ENCODE results near the gene CEP63. TPM values are rescaled to one million over a fixed set of nuclear protein-coding genes. Genes with fewer than 3 reads are reported as not detected.
A peak's percentile ranks its signal among the peaks of the same experiment; 100 is the strongest.

CEP63 gene
- total RNA-seq, 1 donor from 2014 or later, result 24.8 TPM

DNA sequence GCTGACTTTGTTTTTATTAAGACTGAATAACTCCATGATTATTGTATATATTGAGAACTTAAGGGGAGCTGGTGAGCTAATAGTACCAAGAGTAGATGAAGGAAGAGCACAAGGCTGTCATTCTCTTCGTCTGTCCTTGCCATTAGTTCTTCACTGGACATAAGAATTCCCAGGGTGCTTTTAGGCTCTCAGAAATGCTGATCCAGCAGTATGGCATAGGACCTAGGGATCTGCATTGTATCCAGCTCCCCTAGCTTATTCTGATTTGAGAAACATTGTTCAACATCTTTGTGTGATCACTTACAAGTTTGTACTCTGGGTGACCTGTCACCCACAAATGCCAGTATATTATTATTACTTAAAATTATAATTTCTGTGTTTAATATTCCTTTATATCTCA is 47.6 kb downstream of the CEP63 start:
- H3K27ac Mint-ChIP-seq (ENCODE audit: unreplicated experiment), result no peak overlapping the region
- no peaks in the 10 kb centered on the region for H3K4me1 Mint-ChIP-seq (ENCODE audit: low read depth)
- TF ChIP-seq, protein P1, sequence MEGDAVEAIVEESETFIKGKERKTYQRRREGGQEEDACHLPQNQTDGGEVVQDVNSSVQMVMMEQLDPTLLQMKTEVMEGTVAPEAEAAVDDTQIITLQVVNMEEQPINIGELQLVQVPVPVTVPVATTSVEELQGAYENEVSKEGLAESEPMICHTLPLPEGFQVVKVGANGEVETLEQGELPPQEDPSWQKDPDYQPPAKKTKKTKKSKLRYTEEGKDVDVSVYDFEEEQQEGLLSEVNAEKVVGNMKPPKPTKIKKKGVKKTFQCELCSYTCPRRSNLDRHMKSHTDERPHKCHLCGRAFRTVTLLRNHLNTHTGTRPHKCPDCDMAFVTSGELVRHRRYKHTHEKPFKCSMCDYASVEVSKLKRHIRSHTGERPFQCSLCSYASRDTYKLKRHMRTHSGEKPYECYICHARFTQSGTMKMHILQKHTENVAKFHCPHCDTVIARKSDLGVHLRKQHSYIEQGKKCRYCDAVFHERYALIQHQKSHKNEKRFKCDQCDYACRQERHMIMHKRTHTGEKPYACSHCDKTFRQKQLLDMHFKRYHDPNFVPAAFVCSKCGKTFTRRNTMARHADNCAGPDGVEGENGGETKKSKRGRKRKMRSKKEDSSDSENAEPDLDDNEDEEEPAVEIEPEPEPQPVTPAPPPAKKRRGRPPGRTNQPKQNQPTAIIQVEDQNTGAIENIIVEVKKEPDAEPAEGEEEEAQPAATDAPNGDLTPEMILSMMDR (IDR thresholded peaks at IDR 0.05), result no peak
- peaks cover 15% of the 10 kb centered on the region for H3K36me3 Mint-ChIP-seq (ENCODE audit: low read depth)
- DNase-seq (ENCODE audit: low spot score), result no peak
- no peak overlapping the region for H3K4me3 Mint-ChIP-seq (ENCODE audit: unreplicated experiment)
- no peaks in the 10 kb centered on the region for H3K9me3 Mint-ChIP-seq (ENCODE audit: low read depth)
- H3K27me3 Mint-ChIP-seq (ENCODE audit: low read depth), result no peaks in the 10 kb centered on the region

DNA sequence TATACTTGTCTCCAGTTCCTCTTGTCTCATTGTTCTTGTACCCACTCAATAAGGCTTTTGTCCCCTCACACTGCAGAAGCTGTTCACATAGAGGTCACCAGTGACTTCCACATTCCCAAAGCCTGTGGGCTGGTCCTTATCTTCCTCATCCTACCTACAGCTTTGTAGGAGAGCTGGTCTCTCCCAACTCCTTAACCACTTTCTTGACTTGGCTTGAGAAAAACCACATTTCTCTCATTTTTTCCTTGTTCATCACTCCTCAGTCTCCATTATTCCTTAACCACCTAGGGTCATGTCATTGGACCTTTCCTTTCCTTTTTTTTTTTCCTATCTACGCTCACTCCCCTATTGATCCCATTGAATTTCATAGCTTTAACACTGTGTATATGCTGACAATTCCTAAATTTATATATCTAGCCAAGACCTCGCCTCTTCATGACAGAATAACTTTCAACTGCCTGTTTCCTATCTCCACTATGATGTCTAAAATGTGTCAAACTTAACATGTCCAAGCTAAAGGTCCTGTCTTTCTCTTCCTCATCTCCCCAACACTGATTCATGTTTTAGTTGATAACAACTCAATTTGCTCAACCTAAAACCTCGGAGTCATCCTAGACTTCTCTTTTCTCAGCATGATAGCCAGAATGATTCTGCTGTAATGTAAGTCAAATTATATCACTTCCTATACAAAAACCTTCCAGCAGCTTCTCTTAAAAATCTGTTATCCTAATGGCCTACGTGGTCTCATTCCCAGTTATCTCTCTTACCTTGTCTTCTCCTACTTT is 49.5 kb downstream of the CEP63 start:
- no peaks in the 10 kb centered on the region for H3K9me3 Mint-ChIP-seq (ENCODE audit: low read depth)
- TF ChIP-seq, protein P1 (IDR thresholded peaks at IDR 0.05), result no peak
- no peak overlapping the region for H3K27ac Mint-ChIP-seq (ENCODE audit: unreplicated experiment)
- DNase-seq (ENCODE audit: low spot score), result no peak
- peaks cover 17% of the 10 kb centered on the region for H3K36me3 Mint-ChIP-seq (ENCODE audit: low read depth)
- no peaks in the 10 kb centered on the region for H3K27me3 Mint-ChIP-seq (ENCODE audit: low read depth)
- no peaks in the 10 kb centered on the region for H3K4me1 Mint-ChIP-seq (ENCODE audit: low read depth)
- no peak overlapping the region for H3K4me3 Mint-ChIP-seq (ENCODE audit: unreplicated experiment)

DNA sequence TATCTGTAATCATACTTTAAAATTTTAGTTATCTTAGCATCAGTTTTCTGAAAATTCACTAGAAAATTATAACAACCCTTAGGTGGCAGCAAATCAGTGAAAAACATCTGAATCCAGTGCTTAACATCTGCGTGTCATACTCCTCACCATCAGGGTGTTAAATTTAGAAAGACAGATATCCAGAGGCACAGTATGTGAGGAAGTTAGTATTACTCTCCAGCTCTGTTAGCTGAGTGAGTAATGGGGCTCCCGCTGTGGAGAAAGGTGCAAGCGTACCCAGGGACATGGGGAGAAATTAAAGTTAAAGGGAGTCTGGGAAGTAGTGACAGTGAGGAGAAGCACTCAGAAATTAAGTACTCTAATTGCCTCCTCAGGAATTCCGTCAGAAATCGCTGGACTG is 50.9 kb downstream of the CEP63 start:
- no peaks in the 10 kb centered on the region for H3K9me3 Mint-ChIP-seq (ENCODE audit: low read depth)
- TF ChIP-seq, protein P1 (IDR thresholded peaks at IDR 0.05), result peak; percentile 44
- peak overlapping the region; percentile 81 for H3K27ac Mint-ChIP-seq (ENCODE audit: unreplicated experiment)
- H3K4me3 Mint-ChIP-seq (ENCODE audit: unreplicated experiment), result no peak overlapping the region
- H3K27me3 Mint-ChIP-seq (ENCODE audit: low read depth), result no peaks in the 10 kb centered on the region
- no peak for DNase-seq (ENCODE audit: low spot score)
- no peaks in the 10 kb centered on the region for H3K4me1 Mint-ChIP-seq (ENCODE audit: low read depth)
- peaks cover 17% of the 10 kb centered on the region for H3K36me3 Mint-ChIP-seq (ENCODE audit: low read depth)

DNA sequence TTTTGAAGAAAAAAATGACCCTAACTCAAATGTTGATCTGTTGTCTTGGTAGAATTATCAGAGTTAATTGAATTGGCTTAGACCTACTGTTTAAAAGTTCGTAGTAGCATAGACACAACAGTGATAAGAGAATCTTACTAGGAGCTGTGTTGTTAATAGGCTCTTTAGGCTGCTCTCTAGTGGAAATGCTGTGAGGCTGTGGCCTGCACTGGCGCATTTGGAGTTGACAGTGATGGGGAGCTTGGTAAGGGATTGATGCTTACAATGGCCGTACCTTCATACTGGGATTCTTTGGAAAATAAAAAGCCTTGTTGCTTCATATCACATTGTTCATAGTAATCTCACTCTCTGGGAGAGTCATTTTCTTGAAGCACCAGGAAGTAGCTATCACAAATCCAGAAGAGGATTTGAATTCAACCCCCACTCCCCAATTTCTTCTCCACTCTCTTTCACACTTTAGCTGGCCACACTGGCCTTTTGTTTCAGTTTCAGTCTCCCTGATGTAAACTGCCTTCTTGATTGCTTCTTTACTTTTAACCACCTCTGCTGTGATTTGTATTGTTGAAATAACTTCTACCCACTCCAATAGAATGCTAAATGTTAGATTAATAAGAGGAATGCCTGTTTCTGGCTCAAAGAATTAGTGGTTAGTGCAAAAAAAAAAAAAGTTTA is 56.6 kb downstream of the CEP63 start:
- TF ChIP-seq, protein P1 (IDR thresholded peaks at IDR 0.05), result no peak
- H3K27ac Mint-ChIP-seq (ENCODE audit: unreplicated experiment), result no peak overlapping the region
- no peak overlapping the region for H3K4me3 Mint-ChIP-seq (ENCODE audit: unreplicated experiment)
- H3K4me1 Mint-ChIP-seq (ENCODE audit: low read depth), result no peaks in the 10 kb centered on the region
- peaks cover 17% of the 10 kb centered on the region for H3K36me3 Mint-ChIP-seq (ENCODE audit: low read depth)
- no peaks in the 10 kb centered on the region for H3K27me3 Mint-ChIP-seq (ENCODE audit: low read depth)
- no peaks in the 10 kb centered on the region for H3K9me3 Mint-ChIP-seq (ENCODE audit: low read depth)
- no peak for DNase-seq (ENCODE audit: low spot score)

DNA sequence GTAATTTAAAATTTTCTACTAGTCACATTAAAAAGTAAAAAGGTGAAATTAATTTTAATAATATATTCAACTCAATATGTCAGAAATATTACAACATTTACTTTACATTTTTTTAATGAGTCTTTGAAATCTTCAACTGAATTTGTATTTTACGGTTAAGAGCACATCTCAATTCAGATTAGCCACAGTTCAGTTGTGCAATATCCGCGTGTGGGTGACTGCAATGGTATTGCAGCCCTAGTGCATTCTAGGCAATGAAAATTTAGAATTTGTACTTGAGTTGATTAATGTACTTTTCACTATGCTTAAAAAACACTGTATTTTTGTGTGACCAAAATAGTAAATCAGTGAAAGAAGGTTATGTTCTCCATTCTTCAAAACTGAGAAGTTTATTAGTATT is 57.3 kb downstream of the CEP63 start:
- Mint-ChIP-seq H3K27me3 (ENCODE audit: low read depth) (no peaks in the 10 kb centered on the region), H3K36me3 (ENCODE audit: low read depth) (peaks cover 17% of the 10 kb centered on the region), H3K4me1 (ENCODE audit: low read depth) (no peaks in the 10 kb centered on the region), H3K27ac (ENCODE audit: unreplicated experiment) (no peak overlapping the region), H3K9me3 (ENCODE audit: low read depth) (no peaks in the 10 kb centered on the region), H3K4me3 (ENCODE audit: unreplicated experiment) (no peak overlapping the region)
- no peak for DNase-seq (ENCODE audit: low spot score)
- TF ChIP-seq, protein P1 (IDR thresholded peaks at IDR 0.05), result no peak

All from chondrocyte (in vitro differentiated cells).